Renal cortex interstitium (tissue), 11 donors: ENCODE results near the gene NACC1. TPM values are rescaled to one million over a fixed set of nuclear protein-coding genes. Genes with fewer than 3 reads are reported as not detected.
"Not testable (repeated sequence)": the region's sequence is repeated elsewhere in the genome, so short reads cannot be mapped to it uniquely, and the experiment has no call there.

Source experiments
- DNase-seq, 11 donors: peaks; one replicate each; pipeline ENCODE4 v3.0.0-alpha.2; 2013; ENCODE audit warnings: low read depth in 9 of 11, low spot score in 4 of 11; ENCODE audit errors: extremely low read depth in 1 of 11
- polyA plus RNA-seq, 3 donors: library from polyadenylated mRNA; unstranded; fragments of 120-200 nt; gene quantifications; one replicate each; pipeline ENCODE4 v1.2.1, GENCODE V29; 2013; ENCODE audit not compliant: insufficient read length in 3 of 3

NACC1 gene
- polyA plus RNA-seq, 3 donors, result 21.2 to 34.0 (median 30.5) TPM

GRCh38 chr19:13129384-13129783 lies 11.3 kb downstream of the NACC1 start:
- no peak for DNase-seq

- DNase-seq, result no peak
Observed at GRCh38 chr19:13130886-13131490, 12.9 kb downstream of the NACC1 start.

DNA sequence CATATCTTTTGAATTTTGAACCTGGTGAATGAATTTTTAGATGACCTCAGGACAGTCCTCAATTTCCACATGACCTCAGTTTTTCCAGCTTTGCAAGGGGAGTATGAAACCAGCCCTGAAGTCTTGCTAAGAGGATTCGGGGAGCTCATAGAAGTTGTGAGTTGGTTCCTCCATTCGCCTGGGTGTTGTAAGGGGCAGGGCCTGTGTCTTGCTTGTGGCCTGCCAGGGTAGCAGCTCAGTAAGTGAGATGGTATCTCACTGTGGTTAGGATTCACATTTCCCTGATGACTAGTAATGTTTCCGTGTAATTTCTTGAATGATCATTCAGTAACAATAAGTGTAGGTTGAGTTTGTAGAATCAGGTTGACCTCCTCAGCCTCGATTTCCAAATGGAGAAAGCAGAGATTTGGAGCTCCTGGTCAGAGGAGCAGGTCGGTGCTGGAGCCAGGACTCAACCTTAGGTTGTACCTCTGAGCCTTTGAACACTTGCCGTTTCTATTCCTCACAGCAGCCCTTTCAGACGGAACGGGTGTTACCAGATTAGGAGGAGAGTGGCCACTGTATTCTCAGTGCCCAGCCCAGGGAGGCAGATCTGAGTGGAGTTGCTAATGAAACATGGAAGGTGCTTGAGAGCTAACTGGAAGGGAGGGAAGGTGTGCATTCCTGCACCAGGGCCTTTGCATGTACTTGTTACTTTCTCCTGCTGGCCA lies 14.6 kb downstream of the NACC1 start:
- DNase-seq, result no peak

GRCh38 chr19:13133241-13133870 lies 15.3 kb downstream of the NACC1 start:
- no peak for DNase-seq

- no peak for DNase-seq
Observed at GRCh38 chr19:13134626-13135025, 16.6 kb downstream of the NACC1 start.

DNA sequence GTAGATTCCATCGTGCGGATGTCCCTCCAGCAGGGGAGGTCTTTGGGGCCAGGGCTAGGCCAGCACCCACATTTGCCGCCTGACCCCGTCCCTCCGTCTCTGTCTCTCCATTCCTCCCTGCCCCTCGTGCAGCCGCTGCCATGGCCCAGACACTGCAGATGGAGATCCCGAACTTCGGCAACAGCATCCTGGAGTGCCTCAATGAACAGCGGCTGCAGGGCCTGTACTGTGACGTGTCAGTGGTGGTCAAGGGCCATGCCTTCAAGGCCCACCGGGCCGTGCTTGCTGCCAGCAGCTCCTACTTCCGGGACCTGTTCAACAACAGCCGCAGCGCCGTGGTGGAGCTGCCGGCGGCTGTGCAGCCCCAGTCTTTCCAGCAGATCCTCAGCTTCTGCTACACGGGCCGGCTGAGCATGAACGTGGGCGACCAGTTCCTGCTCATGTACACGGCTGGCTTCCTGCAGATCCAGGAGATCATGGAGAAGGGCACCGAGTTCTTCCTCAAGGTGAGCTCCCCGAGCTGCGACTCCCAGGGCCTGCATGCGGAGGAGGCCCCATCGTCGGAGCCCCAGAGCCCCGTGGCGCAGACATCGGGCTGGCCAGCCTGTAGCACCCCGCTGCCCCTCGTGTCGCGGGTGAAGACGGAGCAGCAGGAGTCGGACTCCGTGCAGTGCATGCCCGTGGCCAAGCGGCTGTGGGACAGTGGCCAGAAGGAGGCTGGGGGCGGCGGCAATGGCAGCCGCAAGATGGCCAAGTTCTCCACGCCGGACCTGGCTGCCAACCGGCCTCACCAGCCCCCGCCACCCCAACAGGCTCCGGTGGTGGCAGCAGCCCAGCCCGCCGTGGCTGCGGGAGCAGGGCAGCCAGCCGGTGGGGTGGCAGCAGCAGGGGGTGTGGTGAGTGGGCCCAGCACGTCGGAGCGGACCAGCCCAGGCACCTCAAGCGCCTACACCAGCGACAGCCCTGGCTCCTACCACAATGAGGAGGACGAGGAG lies 17.3 kb downstream of the NACC1 start:
- no peak for DNase-seq

DNA sequence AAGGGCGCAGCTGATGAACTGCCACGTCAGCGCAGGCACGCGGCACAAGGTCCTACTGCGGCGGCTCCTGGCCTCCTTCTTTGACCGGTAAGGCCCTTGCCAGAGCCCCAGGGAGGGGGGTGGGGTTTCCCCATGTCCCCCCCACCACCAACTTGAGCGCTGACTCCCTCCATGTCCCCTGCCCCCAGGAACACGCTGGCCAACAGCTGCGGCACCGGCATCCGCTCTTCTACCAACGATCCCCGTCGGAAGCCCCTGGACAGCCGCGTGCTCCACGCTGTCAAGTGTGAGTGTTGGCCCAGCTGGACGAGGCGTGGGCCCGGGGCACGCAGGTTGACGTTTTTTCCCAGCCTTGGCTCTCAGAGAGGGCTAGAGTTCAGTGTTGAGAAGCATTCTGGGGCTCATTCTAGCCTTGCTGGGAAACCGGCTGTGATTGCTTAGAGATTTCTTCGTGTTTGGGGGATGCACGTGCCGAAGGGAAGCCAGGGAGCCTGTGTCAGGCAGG lies 19.3 kb downstream of the NACC1 start:
- DNase-seq, result no peak

DNA sequence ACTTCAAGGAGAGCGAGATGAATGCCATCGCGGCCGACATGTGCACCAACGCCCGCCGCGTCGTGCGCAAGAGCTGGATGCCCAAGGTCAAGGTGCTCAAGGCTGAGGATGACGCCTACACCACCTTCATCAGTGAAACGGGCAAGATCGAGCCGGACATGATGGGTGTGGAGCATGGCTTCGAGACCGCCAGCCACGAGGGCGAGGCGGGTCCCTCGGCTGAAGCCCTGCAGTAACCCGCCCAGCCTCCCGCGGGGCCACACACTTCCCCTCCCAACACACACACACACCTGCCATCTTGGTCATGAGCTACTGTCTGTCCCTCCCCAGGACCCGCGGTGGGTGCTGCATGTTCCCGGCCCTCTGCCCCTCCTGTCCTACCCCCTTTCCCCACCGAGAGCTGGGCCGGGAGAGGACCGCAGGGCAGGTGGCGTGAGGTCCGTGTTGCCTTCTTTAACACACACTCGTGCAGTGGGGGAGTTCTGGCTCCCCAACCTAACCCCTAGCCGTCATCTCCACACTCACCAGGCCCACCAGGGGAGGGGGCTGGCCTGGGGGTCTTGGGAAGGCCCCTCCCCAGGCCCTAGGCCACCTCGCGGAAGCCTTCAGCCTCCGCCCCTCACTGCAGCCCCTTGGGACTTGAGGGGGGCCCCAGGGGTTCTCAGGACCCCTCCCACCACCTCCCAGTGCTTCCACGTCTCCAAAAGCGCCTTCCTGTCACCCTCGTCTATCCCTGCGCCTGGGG lies 20.3 kb downstream of the NACC1 start:
- no peak for DNase-seq

DNA sequence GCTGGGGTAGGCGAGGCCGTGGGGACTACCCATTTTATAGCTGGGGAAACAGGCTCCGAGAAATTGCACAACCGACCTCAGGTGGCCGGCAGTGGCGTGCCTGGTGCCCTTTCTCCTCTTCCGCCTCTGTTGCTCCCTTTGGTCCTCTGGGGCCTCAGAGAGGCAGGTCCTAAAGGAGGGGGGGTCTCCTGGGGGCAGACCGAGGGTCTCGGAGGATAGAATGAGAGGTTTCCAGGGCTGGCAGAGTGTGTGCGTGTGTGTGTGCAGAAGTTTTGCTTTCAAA lies 20.8 kb downstream of the NACC1 start:
- no peak for DNase-seq

DNA sequence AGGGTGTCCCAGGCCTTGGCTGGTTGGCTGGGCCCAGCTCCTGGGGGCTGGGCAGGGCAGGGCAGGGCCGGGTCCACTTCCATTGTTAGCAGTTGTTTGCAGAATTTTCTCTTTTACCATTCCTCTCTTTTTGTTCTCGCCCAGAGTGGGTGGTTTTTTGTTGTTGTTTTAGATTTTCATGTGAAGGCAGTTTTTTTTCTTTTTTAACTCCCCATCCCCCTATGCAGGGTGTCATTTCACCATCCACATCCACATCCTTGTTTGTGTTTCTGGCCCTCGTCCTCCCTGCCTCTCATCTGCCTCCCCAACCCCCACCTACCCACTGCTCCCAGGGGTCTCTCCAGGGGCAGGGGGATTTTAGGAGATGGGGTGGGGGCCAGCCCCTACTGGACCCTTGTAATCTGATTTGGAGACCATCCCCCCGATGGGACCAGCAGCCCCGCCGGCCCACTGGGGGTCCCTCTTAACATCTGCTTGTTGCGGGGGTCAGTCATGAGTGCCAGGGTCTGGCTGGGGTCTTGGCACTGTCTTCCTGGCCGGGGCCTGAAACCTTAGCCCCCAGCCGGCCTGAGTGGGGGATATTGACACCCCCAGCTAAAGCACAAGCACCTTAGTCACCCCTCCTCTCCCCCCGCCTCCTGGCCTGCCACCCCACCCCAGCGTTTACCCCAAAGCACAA lies 21.7 kb downstream of the NACC1 start:
- no peak for DNase-seq

DNA sequence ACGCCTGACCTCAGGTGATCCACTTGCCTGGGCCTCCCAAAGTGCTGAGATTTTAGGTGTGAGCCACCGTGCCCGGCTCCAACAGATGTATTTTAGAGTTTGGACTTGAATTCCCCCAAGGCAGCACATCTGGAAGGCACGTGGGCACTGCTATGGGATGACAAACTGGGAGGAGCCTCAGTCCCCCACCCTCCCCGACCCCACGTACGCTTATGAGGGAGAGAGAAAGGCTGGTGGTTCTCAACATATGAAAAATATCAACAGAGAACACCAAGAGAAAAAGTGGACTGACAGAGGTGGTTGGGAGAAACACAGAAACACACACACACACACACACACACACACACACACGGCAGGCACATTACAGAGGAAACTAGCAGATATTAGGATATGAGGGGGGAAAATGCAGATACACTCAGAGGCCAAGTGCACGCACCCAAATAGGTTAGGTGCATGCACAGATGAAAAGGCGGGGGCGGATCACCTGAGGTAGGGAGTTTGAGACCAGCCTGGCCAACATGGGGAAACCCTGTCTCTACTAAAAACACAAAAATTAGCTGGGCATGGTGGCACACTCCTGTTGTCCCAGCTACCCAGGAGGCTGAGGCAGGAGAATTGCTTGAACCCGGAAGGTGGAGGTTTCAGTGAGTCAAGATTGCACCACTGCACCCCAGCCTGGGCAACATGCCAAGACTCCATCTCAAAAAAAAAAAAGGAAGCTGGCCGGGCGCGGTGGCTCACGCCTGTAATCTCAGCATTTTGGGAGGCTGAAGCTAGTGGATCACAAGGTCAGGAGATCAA lies 28.9 kb downstream of the NACC1 start:
- DNase-seq, result no peak

DNA sequence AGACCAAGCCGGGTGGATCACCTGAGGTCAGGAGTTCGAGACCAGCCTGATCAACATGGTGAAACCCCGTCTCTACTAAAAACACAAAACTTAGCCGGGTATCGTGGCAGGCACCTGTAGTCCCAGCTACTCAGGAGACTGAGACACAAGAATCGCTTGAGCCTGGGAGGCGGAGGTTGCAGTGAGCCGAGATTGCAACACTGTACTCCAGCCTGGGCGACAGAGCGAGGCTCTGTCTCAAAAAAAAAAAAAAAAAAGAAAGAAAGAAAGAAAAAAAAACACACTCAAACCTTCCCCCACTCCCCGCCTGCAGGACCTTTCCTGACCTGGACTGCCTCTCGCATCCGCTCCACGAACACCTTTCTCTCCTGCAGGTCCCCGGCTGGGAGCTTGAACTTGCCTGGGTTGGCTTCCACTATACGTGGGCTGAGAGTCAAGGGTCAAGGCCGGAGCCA lies 31.1 kb downstream of the NACC1 start:
- DNase-seq, result not testable (repeated sequence)

DNA sequence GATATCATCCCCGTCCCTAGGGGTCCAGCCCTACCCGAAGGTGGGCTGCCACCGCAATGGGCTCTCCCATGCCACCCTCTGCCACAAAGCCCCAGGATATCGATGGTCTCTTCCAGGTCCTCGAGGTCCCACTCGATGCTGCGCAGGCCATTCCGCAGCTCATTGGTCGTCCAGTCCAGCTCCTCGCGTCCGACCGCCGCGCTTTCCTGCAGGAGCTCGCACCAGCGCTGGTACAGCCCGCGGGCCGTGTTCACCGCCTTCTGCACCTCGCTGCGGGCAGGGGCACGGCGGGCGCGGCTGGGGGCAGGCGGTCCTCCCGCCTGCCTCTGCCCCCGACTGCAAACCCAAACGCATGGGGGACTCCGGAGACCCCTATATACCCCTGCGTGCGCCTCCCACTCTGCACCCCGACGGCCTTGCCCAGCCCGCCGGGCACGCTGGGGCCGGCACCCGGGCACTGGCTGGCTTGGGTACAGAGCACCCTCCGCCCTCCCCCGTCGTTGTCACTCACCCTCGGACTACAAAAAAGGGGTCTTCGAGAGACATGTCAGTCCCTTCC lies 31.6 kb downstream of the NACC1 start:
- peak in 6 of 11 donors; percentile 10 to 48 (median 34) for DNase-seq

- peak in 10 of 11 donors; percentile 86 to 95 (median 91) for DNase-seq
Observed at GRCh38 chr19:13150187-13150930, 32.3 kb downstream of the NACC1 start, which contains the start of the genes IER2 and STX10. Gene IER2 (plus strand): TSS chr19:13150411. CDS start chr19:13153187, 2,776 bp downstream. Gene STX10 (minus strand): TSS chr19:13150375. CDS start chr19:13150173, 202 bp downstream.

DNA sequence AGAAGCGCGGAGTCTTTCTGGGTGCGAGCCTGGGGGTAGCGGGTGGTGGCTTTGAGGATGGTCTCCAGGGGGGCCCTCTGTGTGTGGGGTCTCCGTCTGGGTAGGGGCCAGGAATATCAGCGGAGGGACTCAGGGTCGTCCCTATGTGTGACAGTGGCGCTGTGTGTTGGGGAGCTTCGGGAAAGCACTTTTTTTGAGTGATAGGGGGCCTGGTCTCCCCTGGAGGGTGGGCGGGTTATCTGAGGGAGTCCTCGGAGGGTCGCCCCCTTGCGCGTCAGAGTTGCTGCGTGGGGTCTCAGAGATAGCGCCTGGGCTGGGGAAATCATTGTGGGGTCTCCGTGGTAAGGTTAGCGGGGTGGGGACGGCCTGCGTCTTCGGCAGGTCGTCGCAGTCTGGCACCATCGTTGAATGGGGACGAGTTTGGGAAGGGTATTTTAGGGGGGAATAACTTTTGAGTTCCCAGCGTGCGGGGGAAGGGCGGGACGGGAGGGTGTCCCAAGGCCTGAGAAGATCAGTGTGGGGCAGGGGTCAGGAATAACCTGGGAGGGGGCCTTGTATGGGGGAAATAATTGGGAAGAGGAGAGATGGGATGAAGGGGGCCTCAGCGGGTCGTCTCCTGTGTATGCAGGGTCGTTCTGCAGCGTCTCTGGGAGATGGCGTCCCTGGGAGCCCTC lies 33.0 kb downstream of the NACC1 start:
- peak in 6 of 11 donors; percentile 12 to 28 (median 18) for DNase-seq
